GM10266 (cell line): Measurements from ENCODE around the gene CDR2.

Experiments
- DNase-seq: peaks from one replicate; pipeline ENCODE4 v3.0.0; 2012; ENCODE audit errors: extremely low spot score
- TF ChIP-seq, protein P1 (sequence below): IDR thresholded peaks from 2 replicates; pipeline ENCODE4 v1.5.1; 2012; ENCODE audit warnings: mild to moderate bottlenecking, low read depth; ENCODE audit not compliant: control insufficient read depth, insufficient read depth; ENCODE audit errors: missing control alignments

CDR2 gene

DNA sequence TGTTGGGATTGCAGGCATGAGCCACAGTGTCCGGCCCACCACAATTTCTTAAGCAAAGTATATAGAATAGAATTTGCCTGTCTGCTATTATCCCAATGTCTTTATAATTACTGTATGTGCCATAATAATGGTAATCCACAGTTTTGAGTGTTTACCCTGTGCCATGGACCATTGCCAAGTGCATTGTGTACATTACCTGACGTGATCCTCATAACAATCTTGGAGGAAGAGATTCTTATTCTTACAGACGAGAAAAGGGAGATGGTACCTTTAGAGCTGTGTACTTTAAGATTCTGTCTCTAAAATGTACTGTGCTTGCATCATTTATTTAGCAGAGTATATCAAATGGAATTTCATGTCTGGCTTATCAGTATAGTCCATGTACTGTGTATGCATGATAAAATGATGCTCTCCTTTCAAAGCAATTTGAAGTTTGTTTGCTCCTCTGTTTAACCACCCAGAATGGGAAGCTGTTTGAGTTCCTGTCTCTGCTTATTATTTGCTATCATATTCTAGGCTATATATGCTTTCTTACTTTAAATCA lies 13.8 kb upstream of the CDR2 start:
- DNase-seq, result no peak
- TF ChIP-seq, protein P1, sequence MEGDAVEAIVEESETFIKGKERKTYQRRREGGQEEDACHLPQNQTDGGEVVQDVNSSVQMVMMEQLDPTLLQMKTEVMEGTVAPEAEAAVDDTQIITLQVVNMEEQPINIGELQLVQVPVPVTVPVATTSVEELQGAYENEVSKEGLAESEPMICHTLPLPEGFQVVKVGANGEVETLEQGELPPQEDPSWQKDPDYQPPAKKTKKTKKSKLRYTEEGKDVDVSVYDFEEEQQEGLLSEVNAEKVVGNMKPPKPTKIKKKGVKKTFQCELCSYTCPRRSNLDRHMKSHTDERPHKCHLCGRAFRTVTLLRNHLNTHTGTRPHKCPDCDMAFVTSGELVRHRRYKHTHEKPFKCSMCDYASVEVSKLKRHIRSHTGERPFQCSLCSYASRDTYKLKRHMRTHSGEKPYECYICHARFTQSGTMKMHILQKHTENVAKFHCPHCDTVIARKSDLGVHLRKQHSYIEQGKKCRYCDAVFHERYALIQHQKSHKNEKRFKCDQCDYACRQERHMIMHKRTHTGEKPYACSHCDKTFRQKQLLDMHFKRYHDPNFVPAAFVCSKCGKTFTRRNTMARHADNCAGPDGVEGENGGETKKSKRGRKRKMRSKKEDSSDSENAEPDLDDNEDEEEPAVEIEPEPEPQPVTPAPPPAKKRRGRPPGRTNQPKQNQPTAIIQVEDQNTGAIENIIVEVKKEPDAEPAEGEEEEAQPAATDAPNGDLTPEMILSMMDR, result no peak

DNA sequence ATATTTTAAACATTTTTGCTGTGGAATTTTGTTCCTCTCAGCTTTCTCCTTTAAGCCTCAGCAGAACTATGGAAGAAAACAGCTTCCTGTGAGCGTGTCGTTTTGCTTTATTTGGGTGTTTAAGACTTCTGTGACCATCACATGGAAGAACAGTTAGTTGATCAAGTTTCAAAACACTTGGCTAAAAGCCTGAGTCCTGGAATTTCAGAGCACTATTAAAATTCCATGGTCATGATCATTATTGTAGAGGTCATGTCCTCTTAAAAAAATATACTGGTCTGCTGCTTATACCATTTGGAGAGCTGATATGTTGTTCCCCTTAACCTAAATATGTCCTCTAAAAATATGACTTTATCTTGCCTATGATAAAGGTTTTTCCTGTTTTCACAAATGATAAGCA lies 12.6 kb upstream of the CDR2 start:
- no peak for DNase-seq
- TF ChIP-seq, protein P1, result no peak

DNA sequence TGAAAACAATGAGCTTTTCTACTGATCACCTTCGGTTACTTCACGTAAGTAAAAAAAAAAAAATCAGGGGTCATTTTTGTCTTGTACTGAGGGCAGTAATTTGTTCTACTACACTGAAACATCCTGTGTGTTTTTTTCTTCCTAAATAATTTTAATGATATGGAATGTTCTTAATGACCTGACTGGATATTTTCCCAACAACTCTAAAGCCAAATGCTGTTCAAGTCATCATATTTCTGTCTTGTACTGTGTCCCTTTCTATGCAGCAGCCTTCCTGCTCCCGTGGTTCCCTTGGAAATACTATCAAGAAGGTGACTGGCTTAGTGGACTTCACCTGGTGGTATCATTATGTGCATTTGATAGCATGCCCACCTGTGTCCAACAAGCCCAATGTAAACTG lies 10.8 kb upstream of the CDR2 start:
- no peak for DNase-seq
- TF ChIP-seq, protein P1, result no peak

DNA sequence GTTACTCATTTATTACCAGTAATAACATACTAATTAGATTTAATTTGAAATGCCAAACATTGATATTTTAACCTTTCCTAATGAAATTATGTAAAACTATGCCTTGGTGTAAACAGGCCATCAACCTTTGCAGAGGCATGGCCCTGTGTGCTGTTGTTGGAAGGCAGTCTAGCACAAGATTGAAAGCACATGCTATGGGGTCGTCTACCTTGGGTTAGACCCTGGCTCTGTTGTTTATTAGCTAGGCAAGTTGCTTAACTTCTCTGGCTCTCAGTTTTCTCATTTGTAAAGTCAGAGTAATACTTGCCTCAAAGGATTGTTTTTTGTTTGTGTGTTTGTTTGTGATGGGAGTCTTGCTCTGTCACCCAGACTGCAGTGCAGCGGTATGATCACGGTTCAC lies 9.4 kb upstream of the CDR2 start:
- DNase-seq, result no peak
- TF ChIP-seq, protein P1, result no peak

DNA sequence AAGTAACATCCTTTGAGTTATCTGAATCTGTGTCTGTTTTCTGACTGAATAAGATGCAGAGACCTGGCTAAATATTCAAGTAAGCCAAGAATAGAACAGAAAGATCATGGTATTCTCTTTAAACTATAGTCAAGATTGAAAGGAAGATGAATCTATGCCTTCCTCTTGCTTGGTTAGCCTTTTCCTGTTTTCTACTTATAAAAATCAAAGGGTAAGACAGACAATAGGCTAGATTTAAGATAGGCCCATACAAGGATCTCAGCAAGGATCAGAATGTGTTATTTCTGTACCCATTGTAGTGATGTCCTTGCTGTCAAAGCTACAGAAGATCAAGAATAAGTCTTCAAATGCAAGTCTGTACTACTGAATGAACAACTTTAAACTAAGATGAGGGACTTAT lies 7.0 kb upstream of the CDR2 start:
- TF ChIP-seq, protein P1, result no peak
- DNase-seq, result no peak

DNA sequence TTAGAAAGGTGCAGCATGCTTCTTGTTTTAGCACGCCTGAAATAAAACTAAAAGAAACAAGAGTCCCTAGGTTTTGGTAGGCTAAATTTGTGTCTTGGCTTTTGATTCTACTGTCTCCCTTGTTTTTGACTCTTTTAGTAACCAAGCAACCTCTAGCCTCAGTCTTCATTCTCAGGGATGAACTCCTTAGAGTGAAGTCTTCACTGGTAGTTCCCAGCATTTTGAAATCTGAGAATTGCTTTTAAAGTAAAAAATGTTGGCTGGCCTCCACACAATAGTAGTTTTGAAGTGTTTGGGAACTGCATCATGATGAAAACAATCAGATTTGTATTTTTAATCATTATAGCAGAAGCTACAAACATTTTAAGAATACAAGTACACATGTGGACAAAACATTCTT lies 6.1 kb upstream of the CDR2 start:
- TF ChIP-seq, protein P1, result no peak
- DNase-seq, result no peak

DNA sequence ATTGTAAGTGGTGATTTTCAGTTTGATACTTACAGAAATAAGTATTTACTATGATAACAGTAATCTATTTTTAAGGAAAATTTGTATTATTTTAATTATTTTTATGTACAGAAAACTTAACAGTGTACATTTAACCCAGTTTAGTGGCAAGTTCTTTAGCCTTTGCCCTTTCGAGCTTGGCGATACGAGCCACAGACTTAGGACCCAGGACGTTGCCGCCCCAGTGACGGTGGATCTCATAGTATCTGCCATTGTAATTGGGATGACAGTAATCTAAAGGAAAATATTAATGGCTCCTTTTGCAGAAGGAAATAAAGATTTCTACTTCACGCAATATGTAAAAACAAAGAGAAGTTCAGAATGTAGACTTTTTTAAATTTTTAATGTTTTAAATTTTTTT lies 5.2 kb upstream of the CDR2 start:
- TF ChIP-seq, protein P1, result no peak
- no peak for DNase-seq
